Measurements from ENCODE around the gene HOXD13.

The HOXD13 gene

DNA sequence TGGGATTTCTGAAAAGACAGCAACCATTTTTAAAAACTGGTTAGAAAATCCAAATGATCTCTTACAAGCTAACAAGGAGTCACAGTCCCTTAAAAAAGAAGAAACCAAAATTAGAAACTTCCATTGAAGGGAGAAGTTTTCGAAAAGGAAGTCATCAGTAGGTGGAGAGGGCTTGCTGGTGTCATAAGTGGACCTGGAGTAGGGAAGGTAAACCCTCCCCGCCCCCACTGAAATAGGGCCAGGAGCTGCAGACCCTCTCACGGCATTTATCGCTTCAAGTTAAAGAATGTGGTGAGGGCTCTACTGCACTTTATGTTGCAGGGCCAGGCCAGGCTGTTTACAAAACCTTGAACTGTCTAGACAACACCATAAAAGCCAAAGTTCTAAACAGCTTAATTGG is 17.4 kb downstream of the HOXD13 start (continued):
- TF ChIP-seq, protein P1, sequence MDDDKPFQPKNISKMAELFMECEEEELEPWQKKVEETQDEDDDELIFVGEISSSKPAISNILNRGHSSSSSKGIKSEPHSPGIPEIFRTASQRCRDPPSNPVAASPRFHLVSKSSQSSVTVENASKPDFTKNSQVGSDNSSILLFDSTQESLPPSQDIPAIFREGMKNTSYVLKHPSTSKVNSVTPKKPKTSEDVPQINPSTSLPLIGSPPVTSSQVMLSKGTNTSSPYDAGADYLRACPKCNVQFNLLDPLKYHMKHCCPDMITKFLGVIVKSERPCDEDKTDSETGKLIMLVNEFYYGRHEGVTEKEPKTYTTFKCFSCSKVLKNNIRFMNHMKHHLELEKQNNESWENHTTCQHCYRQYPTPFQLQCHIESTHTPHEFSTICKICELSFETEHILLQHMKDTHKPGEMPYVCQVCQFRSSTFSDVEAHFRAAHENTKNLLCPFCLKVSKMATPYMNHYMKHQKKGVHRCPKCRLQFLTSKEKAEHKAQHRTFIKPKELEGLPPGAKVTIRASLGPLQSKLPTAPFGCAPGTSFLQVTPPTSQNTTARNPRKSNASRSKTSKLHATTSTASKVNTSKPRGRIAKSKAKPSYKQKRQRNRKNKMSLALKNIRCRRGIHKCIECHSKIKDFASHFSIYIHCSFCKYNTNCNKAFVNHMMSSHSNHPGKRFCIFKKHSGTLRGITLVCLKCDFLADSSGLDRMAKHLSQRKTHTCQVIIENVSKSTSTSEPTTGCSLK (tag by site-specific recombination; IDR thresholded peaks at IDR 0.05), result no peak
- TF ChIP-seq ZBTB21 (tag by site-specific recombination; IDR thresholded peaks at IDR 0.05) (no peak), MEIS1 (CRISPR knock-in tag; IDR thresholded peaks at IDR 0.05; ENCODE audit: borderline replicate concordance) (no peak)

DNA sequence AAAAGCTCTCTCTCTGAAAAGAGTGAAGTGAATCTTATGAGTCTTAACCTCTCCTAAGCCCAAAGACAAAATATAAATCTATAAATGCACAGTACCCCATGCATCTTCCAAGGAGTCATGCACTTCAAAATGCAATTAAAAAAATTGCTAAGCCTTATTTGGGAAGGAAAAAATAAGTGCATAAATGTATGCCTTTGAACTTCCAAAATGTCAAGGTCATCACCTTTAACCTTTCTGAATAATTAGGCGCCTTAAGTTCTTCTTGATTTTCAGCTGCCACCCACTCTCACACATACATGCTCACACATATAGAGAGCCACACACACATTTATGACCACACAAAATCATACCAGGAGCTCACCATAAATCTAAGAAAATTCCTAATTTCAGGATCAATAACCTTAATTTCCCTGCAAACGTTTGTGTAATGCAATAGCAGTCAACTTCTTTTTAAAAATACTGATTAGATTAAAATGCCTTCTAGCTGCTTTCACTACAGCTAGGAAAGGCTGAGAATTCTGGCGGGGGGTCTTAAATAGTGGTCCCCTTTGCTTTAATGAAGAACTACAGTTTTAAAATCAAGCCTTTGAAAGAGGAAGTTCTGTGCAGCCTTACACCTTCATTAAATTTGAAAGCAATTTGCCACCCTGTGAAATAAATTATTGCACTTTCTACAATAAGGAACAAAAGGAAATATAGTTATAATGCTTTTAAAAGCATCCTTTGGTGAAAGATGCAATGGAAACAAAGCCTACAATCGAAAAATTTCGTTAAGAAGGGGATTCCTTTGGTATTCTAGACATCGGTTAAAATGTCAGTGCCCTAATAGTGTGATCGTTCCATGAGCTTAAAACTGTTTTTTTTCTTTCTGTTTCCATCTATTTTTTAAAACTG is 18.1 kb downstream of the HOXD13 start:
- ChIA-PET CTCF (interaction anchor here (0.6 to 2.7 kb wide), 12 partner anchors 9 to 1038 kb away, joined by 3 to 19 read pairs (median 3); partner anchors contain the start of gene HOXD9), POLR2A (interaction anchor here (0.8 kb wide), 1 partner anchor 75 kb away, joined by 3 read pairs; no protein-coding TSS in a partner anchor)
- no peak overlapping the region for H3K27ac ChIP-seq (ENCODE audit: extremely low read depth, low read depth, low read length)
- no peaks in the 10 kb centered on the region for H3K9me3 ChIP-seq (ENCODE audit: control insufficient read depth, insufficient read depth, low read depth, low read length)
- H3K4me3 ChIP-seq (ENCODE audit: low read depth, low read length), result no peak overlapping the region
- H3K4me1 ChIP-seq (ENCODE audit: control insufficient read depth, insufficient read depth, low read length), result 0 out of 2 replicates have a peak, but pooled peaks cover 2% of the 10 kb centered on the region
- no peak for TF ChIP-seq ZNF2 (tag by site-specific recombination; IDR thresholded peaks at IDR 0.05)
- no peak for TF ChIP-seq ZNF596 (tag by site-specific recombination; IDR thresholded peaks at IDR 0.05)
- TF ChIP-seq ZNF292 (tag by site-specific recombination; IDR thresholded peaks at IDR 0.05; ENCODE audit: borderline replicate concordance, low read depth), result no peak
- no peak for TF ChIP-seq ZNF175 (tag by site-specific recombination; IDR thresholded peaks at IDR 0.05)
- no peak for TF ChIP-seq IKZF3 (tag by site-specific recombination; IDR thresholded peaks at IDR 0.05)
- no peak for TF ChIP-seq ZNF404 (tag by site-specific recombination; IDR thresholded peaks at IDR 0.05)
- no peak for TF ChIP-seq KLF16 (tag by site-specific recombination; IDR thresholded peaks at IDR 0.05)
- no peak for TF ChIP-seq ZNF791 (tag by site-specific recombination; IDR thresholded peaks at IDR 0.05)
- TF ChIP-seq, protein P2, sequence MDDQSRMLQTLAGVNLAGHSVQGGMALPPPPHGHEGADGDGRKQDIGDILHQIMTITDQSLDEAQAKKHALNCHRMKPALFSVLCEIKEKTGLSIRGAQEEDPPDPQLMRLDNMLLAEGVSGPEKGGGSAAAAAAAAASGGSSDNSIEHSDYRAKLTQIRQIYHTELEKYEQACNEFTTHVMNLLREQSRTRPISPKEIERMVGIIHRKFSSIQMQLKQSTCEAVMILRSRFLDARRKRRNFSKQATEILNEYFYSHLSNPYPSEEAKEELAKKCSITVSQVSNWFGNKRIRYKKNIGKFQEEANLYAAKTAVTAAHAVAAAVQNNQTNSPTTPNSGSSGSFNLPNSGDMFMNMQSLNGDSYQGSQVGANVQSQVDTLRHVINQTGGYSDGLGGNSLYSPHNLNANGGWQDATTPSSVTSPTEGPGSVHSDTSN (CRISPR knock-in tag; IDR thresholded peaks at IDR 0.05), result no peak
- TF ChIP-seq, protein P3, sequence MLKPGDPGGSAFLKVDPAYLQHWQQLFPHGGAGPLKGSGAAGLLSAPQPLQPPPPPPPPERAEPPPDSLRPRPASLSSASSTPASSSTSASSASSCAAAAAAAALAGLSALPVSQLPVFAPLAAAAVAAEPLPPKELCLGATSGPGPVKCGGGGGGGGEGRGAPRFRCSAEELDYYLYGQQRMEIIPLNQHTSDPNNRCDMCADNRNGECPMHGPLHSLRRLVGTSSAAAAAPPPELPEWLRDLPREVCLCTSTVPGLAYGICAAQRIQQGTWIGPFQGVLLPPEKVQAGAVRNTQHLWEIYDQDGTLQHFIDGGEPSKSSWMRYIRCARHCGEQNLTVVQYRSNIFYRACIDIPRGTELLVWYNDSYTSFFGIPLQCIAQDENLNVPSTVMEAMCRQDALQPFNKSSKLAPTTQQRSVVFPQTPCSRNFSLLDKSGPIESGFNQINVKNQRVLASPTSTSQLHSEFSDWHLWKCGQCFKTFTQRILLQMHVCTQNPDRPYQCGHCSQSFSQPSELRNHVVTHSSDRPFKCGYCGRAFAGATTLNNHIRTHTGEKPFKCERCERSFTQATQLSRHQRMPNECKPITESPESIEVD (tag by site-specific recombination; IDR thresholded peaks at IDR 0.05), result no peak
- no peak for TF ChIP-seq ZNF785 (tag by site-specific recombination; IDR thresholded peaks at IDR 0.05)
- TF ChIP-seq, protein P4, sequence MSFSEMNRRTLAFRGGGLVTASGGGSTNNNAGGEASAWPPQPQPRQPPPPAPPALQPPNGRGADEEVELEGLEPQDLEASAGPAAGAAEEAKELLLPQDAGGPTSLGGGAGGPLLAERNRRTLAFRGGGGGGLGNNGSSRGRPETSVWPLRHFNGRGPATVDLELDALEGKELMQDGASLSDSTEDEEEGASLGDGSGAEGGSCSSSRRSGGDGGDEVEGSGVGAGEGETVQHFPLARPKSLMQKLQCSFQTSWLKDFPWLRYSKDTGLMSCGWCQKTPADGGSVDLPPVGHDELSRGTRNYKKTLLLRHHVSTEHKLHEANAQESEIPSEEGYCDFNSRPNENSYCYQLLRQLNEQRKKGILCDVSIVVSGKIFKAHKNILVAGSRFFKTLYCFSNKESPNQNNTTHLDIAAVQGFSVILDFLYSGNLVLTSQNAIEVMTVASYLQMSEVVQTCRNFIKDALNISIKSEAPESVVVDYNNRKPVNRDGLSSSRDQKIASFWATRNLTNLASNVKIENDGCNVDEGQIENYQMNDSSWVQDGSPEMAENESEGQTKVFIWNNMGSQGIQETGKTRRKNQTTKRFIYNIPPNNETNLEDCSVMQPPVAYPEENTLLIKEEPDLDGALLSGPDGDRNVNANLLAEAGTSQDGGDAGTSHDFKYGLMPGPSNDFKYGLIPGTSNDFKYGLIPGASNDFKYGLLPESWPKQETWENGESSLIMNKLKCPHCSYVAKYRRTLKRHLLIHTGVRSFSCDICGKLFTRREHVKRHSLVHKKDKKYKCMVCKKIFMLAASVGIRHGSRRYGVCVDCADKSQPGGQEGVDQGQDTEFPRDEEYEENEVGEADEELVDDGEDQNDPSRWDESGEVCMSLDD (tag by site-specific recombination; IDR thresholded peaks at IDR 0.05), result no peak
- peaks cover 19 to 69% of the 10 kb centered on the region in 2 experiments for H3K36me3 ChIP-seq (ENCODE audit: control insufficient read depth in 2 of 2, insufficient read depth in 1 of 2, low read length in 2 of 2)
